Heart right ventricle (tissue), 16 donors: Measurements from ENCODE around the gene SERPINB6. TPM values are rescaled to one million over a fixed set of nuclear protein-coding genes. Genes with fewer than 3 reads are reported as not detected.
A peak's percentile ranks its signal among the peaks of the same experiment; 100 is the strongest.

Experiments
- ATAC-seq, 8 donors: fragments of 200-7000 bp; cut with Tn5 transposase; one replicate each; pipeline ENCODE4 v1.9.1; 2020; ENCODE audit warnings: mild to moderate bottlenecking in 8 of 8, moderate library complexity in 8 of 8, moderate number of reproducible peaks in 1 of 8
- DNase-seq, 2 donors: peaks; one replicate each; pipeline ENCODE4 v3.0.0-alpha.2; 2020
- H3K27ac ChIP-seq, 10 donors: fragments of 200-600 bp; sonication (generic) in 2 of 10; one replicate each; pipeline versions ENCODE4 v1.5.0 to v1.8.0; 2020 to 2022; ENCODE audit warnings: mild to moderate bottlenecking in 3 of 10
- H3K27me3 ChIP-seq, 7 donors: fragments of 200-600 bp; one replicate each; pipeline ENCODE4 v1.8.0; 2021 to 2022; ENCODE audit warnings: mild to moderate bottlenecking in 2 of 7
- H3K36me3 ChIP-seq, 9 donors: fragments of 200-600 bp; sonication (generic) in 1 of 9; one replicate each; pipeline versions ENCODE4 v1.5.0 to v1.8.0; 2020 to 2022; ENCODE audit warnings: mild to moderate bottlenecking in 2 of 9
- H3K4me1 ChIP-seq, 9 donors: fragments of 200-600 bp; sonication (generic) in 1 of 9; one replicate each; pipeline versions ENCODE4 v1.5.0 to v1.8.0; 2020 to 2022; ENCODE audit warnings: mild to moderate bottlenecking in 4 of 9
- H3K4me3 ChIP-seq, 10 donors: fragments of 200-600 bp; sonication (generic) in 2 of 10; one replicate each; pipeline versions ENCODE4 v1.5.0 to v1.8.0; 2020 to 2022; ENCODE audit warnings: mild to moderate bottlenecking in 7 of 10, moderate library complexity in 2 of 10
- H3K9me3 ChIP-seq, 11 donors: fragments of 200-600 bp in 10 of 11; sonication (generic) in 2 of 11; one replicate each; pipeline versions ENCODE4 v1.5.0 to v1.8.0; 2013 to 2022; ENCODE audit warnings: mild to moderate bottlenecking in 2 of 11, control low read depth in 1 of 11, moderate library complexity in 1 of 11
- CTCF ChIP-seq, 9 donors: fragments of 200-600 bp; sonication (generic) in 2 of 9; IDR thresholded peaks; one replicate each; pipeline versions ENCODE4 v1.5.0 to v1.8.0; 2021 to 2022; ENCODE audit warnings: antibody characterized with exemption in 9 of 9, mild to moderate bottlenecking in 5 of 9, moderate library complexity in 1 of 9
- WGBS, 2 donors: extraction: QIAGEN DNeasy Blood & Tissue Kit; methylation state at CpG; one replicate each; pipeline ENCODE4 v1.1.7; 2013; ENCODE audit warnings: inconsistent platforms in 1 of 2; 5-methylcytosine and 5-hydroxymethylcytosine counted together
- intact Hi-C, 10 donors: fragments of 100-400 bp; cut with DNase I; formaldehyde crosslinking; loops; one replicate each; pipeline versions ENCODE4 v1.11.1 to v1.14.2; 2022
- long read RNA-seq, 3 donors: library from polyadenylated mRNA; unstranded; transcript quantifications; one replicate each; pipeline ENCODE4 v2.0.0, GENCODE V29; 2020 to 2021
- polyA plus RNA-seq, 2 donors: library from polyadenylated mRNA; stranded (reverse); fragments of 200-250 nt; gene quantifications; one replicate each; pipeline ENCODE4 v1.2.3, GENCODE V29; 2013
- total RNA-seq, 10 donors: library from RNA; stranded (reverse); fragmentation: NEBNext Ultra II Directional in 3 of 10; extraction: Animal tissue kit (Norgen Biotek cat#: 25700) in 3 of 10; gene quantifications; one replicate each; pipeline versions ENCODE4 v1.2.1 to v1.2.4, GENCODE V29; 2021 to 2023
- donor health status: Arrhythmogenic right ventricular cardiomyopathy.
- donor health status: ischemic (EF 13 %, LVEDD 7.1; RV severe dilation, severe dysfunction).
- donor health status: healthy with polysubstance abuse.
- donor health status: DM: no; HTN: yes; CAD: no.
- donor health status: DM: no; HTN: no; CAD: no.
- donor health status: ischemic (EF 25% LVEDD 6.9; RV normal size, moderate dysfunction).
- donor health status: ischemic (EF 25% LVEDD 5.7; RV mildly dilated, moderate dysfunction).
- donor health status: healthy.
- donor health status: DM: yes; HTN: yes; CAD: no.
- donor health status: Ischemic cardiomyopathy.
- donor health status: ischemic (EF 35%, LVEDD 5.7; RV mildly dilated, moderate dysfunction).
- donor health status: nonischemic (EF 11% LVEDD 7.7; RV severe dilation, severe dysfunction).
- donor health status: DM: yes; HTN: yes; CAD: no.
- donor health status: PGD.
- donor health status: ischemic (EF 29% LVEDD 5.4; RV normal size, mild dysfunction).
- donor health status: nonischemic (EF 23%, LVEDD 6.1; RV moderate dilation, normal function).

The SERPINB6 gene
- total RNA-seq (100 to 1,000 TPM; 163 to 261 (median 183) TPM), polyA plus RNA-seq (100 to 1,000 TPM; 138 to 153 TPM)
- long read RNA-seq, donor 1, transcript SERPINB6-210 (7 exons, 1,638 nt): minor isoform, 33 of 320 reads
- long read RNA-seq, donor 1, transcript SERPINB6-204 (7 exons, 1,370 nt): minor isoform, 85 of 320 reads
- long read RNA-seq, donor 1, transcript SERPINB6-206 (7 exons, 1,375 nt): minor isoform, 19 of 320 reads
- long read RNA-seq, donor 1, transcript SERPINB6-205 (7 exons, 1,315 nt): major isoform, 138 of 320 reads
- long read RNA-seq, donor 1, partial matches to known transcripts: 5 of 320 reads
- long read RNA-seq, donor 1, other reads (novel, unspliced or antisense): 28 of 320 reads
- long read RNA-seq, donor 2, transcript SERPINB6-210 (7 exons, 1,638 nt): minor isoform, 23 of 340 reads
- long read RNA-seq, donor 2, transcript SERPINB6-204 (7 exons, 1,370 nt): minor isoform, 79 of 340 reads
- long read RNA-seq, donor 2, transcript SERPINB6-205 (7 exons, 1,315 nt): major isoform, 154 of 340 reads
- long read RNA-seq, donor 2, transcript SERPINB6-206 (7 exons, 1,375 nt): minor isoform, 9 of 340 reads
- long read RNA-seq, donor 2, partial matches to known transcripts: 10 of 340 reads
- long read RNA-seq, donor 2, other reads (novel, unspliced or antisense): 49 of 340 reads
- long read RNA-seq, donor 3, transcript SERPINB6-206 (7 exons, 1,375 nt): minor isoform, 37 of 462 reads
- long read RNA-seq, donor 3, transcript SERPINB6-212 (6 exons, 3,265 nt): minor isoform, 11 of 462 reads
- long read RNA-seq, donor 3, transcript SERPINB6-210 (7 exons, 1,638 nt): minor isoform, 78 of 462 reads
- long read RNA-seq, donor 3, transcript SERPINB6-205 (7 exons, 1,315 nt): major isoform, 273 of 462 reads
- long read RNA-seq, donor 3, partial matches to known transcripts: 10 of 462 reads
- long read RNA-seq, donor 3, other reads (novel, unspliced or antisense): 35 of 462 reads

GRCh38 chr6:2971420-2972218 lies at the start of gene SERPINB6:
TSS of gene SERPINB6 (minus strand) at chr6:2971567. CDS start at chr6:2959332, 12,235 bp downstream.
- peak; percentile 89 to 94 (median 92) for ATAC-seq
- Histone ChIP-seq H3K27ac (peak within 1 kb of the TSS; percentile 95 to 100 (median 98)), H3K36me3 (peaks cover 0 to 14% (median 0%) of the 10 kb centered on the region in 9 donors), H3K27me3 (no peaks in the 10 kb centered on the region), H3K9me3 (no peaks in the 10 kb centered on the region), H3K4me3 (peak within 1 kb of the TSS; percentile 33 to 88 (median 78)), H3K4me1 (peaks cover 0 to 41% (median 27%) of the 10 kb centered on the region in 9 donors)
- 3% methylated on average over 61 to 63 of the region's 63 CpGs for WGBS, 2 donors
- intact Hi-C loops: loop anchor here in 3 of 10 donors (1.0 to 2.0 kb wide), 3 partner anchors 17 to 19 kb away; no protein-coding TSS in a partner anchor
- DNase-seq: peak; percentile 84 to 89
- TF ChIP-seq CTCF (IDR thresholded peaks at IDR 0.05): no peak

GRCh38 chr6:3019749-3020320 lies 48.5 kb upstream of the SERPINB6 start:
- ATAC-seq (no peak), DNase-seq (no peak)
- no peak for TF ChIP-seq CTCF (IDR thresholded peaks at IDR 0.05)
- peak overlapping the region in 2 of 10 donors; percentile 14 to 43 for H3K27ac ChIP-seq
- no peaks in the 10 kb centered on the region for H3K27me3 ChIP-seq
- WGBS, 2 donors: 95 to 96% methylated on average over 6 of the region's 6 CpGs
- no peak overlapping the region for H3K4me3 ChIP-seq
- peaks cover 0 to 58% (median 26%) of the 10 kb centered on the region in 9 donors for H3K36me3 ChIP-seq
- intact Hi-C loops: loop anchor here in 1 of 10 donors (5.0 kb wide), 1 partner anchor 32 kb away; no protein-coding TSS in a partner anchor
- H3K4me1 ChIP-seq: peaks cover 0 to 38% (median 13%) of the 10 kb centered on the region in 9 donors
- H3K9me3 ChIP-seq: no peaks in the 10 kb centered on the region

GRCh38 chr6:3019065-3019464 lies 47.7 kb upstream of the SERPINB6 start:
- DNase-seq (no peak), ATAC-seq (no peak)
- WGBS, 2 donors: 50 to 53% methylated on average over 1 of the region's 1 CpG
- peaks cover 0 to 30% (median 12%) of the 10 kb centered on the region in 9 donors for H3K4me1 ChIP-seq
- no peaks in the 10 kb centered on the region for H3K27me3 ChIP-seq
- intact Hi-C loops: loop anchor here in 1 of 10 donors (5.0 kb wide), 1 partner anchor 33 kb away; no protein-coding TSS in a partner anchor
- no peak for TF ChIP-seq CTCF (IDR thresholded peaks at IDR 0.05)
- H3K36me3 ChIP-seq: peaks cover 0 to 65% (median 33%) of the 10 kb centered on the region in 9 donors
- H3K9me3 ChIP-seq: no peaks in the 10 kb centered on the region
- H3K4me3 ChIP-seq: no peak overlapping the region
- H3K27ac ChIP-seq: peak overlapping the region in 3 of 10 donors; percentile 14 to 49 (median 43)
